Stimulated activated CD4-positive, alpha-beta T cell treated with anti-CD3 and anti-CD28 coated beads, Interleukin-2, amount 100 ng/mL, for 4 hours (primary cell): ENCODE measurements around the gene ENKUR.
"Not testable (repeated sequence)": the region's sequence is repeated elsewhere in the genome, so short reads cannot be mapped to it uniquely, and the experiment has no call there.

Source experiments
- DNase-seq: peaks from one replicate; pipeline ENCODE4 v3.0.0-alpha.2; 2020; ENCODE audit warnings: low read depth

ENKUR gene

GRCh38 chr10:24971374-24971773, 44.6 kb downstream of the ENKUR start:
- no peak for DNase-seq

GRCh38 chr10:24969841-24970281, 46.1 kb downstream of the ENKUR start:
- DNase-seq, result no peak

GRCh38 chr10:24968951-24969350, 47.0 kb downstream of the ENKUR start:
- DNase-seq, result not testable (repeated sequence)

GRCh38 chr10:24968349-24968748, 47.6 kb downstream of the ENKUR start:
- DNase-seq, result no peak

GRCh38 chr10:24966962-24967481, 48.9 kb downstream of the ENKUR start:
- no peak for DNase-seq

DNA sequence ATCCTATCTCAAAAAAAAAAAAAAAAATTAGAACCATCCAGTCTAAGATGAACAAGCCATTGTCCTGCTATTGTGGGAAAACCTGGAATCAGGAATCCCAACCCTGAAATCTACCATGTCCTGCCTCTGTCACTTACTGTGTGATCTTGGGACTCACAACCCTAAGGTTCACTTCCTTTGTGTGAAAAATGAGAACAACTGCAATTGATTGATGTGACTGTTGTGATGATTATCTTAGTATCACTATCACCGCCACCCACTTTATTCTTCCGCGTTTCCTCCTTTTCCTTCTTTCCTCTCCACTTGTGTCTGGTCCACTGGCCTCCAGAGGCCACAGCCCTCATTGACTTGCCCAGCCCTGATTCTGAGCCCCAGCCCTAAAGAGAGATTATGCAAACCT, 50.9 kb downstream of the ENKUR start:
- no peak for DNase-seq

GRCh38 chr10:24963521-24964041, 52.4 kb downstream of the ENKUR start:
- no peak for DNase-seq

DNA sequence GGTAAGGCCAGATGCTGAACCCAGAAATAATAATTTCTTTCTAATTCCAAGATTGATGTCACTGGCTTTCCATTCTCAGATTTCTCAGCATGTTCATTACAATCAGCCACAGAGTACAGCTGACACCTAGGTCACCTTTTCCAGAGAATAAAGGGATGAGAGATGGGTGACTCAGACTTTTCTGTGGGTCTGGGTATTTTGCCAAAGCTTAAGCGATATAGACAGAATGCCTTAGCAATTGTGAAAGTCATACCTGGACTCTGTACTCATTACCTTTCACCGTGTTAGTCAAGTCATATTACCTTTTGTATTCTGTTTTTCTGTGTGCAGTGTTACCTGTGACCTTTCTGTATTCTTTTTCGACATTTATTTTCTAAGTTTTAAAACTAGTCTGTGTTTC, 53.0 kb downstream of the ENKUR start:
- no peak for DNase-seq

- DNase-seq, result no peak
These were observed 54.4 kb downstream of the ENKUR start for GRCh38 chr10:24961582-24961981.

DNA sequence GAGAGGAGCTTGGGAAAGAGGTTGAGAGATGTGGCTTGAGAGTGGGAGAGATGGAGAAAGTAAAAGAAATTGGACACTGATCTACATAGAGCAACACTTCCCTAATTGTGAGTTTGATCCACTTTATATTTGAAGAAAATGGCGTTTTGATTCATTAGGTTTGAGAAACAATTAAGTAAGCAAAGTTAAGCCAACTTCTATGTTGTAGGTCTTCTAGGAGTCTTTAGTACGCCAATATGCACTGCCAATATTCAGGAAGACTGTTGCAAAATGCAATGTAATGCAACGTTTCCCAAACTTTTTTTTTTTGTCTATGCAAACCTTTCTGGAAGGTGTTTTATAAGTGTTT, 56.6 kb downstream of the ENKUR start:
- no peak for DNase-seq

DNA sequence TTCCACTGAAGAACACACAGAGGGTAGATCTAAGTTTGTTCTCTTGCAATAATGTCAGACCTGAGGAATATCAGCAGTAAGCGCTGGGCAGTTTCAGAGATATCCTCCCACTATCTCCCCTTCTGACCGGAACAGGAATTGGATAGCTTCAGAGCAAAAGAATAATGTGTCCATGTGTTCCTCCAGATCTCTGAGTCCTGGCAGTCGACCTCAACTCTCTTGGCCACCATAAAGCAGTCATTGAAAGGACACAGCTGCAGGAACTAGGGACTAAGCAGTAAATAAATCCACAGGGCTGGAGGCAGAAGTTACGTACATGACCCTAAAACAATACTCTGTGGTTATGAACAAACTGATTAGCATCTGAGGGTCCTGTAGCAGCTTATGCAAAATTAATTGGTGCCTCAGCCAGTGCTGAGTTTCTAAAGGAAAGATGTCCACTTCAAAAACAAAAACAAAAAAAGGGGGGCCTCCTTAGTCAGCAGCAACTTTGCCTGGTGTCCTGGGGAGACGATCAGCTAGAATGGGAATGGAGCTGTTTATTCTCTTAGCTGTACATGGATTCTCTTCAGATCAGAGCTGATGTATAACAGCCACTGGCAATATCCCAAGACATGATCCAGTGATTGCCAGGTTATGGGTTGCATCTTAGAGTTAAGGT, 57.1 kb downstream of the ENKUR start:
- no peak for DNase-seq

DNA sequence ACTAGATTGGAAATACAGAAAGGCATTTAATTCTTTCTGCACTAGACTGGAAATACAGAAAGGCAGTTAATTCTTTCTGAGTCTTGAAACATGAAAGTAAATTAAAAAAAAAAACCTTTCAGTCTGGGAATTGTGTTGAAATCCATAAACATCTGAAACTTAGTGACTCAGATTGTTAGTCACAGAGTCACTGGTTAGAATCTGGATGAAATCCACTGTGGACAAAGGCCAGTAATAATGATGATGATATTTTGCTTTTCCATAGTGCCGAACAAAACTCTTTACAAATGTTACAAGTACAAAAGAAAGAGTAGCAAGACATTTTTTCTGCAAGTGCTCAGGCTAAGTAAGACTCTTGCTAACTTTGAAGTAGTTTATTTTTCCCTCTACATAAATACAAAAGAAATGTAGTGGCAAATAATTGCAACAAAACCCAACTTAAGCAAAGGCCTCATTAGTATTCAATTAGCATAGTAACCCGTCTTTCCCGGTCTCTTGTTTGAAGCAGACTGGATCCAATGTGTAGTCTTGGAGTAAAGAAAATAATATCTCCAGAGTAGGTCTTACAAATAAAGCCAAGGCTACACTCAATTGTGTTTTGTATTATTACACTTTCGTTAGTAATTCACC, 57.8 kb downstream of the ENKUR start:
- DNase-seq, result no peak

DNA sequence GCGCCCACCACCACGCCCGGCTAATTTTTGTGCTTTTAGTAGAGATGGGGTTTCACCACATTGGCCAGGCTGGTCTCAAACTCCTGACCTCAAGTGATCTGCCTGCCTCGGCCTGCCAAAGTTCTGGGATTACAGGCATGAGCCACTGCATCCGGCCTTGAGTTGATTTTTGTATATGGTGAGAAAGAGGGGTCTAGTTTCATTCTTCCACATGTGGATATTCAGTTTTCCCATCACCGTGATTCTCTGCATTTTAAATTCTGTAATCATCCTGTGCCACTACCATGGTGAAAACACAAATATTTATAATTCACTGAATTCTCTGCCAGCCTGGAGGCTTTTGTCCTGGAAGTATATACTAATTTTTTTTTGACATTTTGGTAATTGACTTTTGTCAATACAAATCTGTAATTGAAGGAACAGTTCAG, 58.3 kb downstream of the ENKUR start:
- DNase-seq, result not testable (repeated sequence)

DNA sequence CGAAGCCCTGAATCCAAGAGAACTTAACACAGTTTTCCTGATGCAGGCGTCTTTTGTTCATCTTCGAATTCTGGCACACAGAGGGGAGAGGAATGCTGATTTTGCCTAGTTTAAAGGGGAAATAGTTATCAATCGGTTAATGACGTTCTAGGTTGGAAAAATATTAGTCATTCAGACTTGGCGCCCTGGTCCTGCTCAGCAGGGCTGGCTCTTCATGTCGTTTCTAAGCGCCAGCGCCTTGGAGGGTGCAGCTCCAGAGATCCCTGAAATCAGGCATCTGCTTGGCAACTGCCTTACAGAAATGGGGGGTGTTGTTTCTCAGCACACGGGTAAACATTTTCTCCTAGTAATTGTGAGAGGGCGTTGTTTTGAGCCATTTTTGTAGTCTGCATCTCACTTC, 62.3 kb downstream of the ENKUR start:
- DNase-seq, result no peak

- peak; percentile 32 for DNase-seq
These were observed 63.0 kb downstream of the ENKUR start for GRCh38 chr10:24952707-24953645.

DNA sequence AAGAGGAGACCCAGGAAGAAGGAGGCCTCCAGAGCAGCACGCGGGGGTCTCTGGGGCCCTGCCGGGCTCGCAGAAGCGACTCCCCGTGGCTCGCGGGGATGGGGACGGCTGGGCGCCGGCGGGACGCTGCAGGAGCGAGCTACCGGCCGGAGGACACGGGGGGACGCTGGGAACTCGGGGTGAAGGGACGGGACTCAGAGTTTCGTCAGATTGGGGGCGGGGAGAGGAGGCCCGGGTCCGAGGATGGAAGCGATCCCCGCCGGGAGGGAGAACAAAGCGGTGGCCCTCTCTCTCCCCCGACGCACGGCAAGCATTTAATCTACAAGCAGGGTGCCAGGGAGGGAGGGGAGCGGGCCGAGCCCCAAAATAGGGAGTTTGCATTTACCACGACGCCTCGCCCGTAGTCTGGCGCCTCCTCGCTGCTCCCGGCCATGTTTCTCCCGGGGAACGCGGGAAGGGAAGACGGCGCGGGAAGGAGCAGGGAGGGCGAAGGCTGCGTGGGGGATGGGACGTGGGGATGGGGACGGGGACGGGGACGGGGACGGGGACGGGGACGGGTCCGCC, 63.7 kb downstream of the ENKUR start, which contains the start of gene PRTFDC1:
TSS of gene PRTFDC1 (minus strand) at position 464 of the 564 bp plus-strand sequence. CDS start at position 433, 31 bp downstream.
- DNase-seq, result no peak

GRCh38 chr10:24951201-24952142, 64.5 kb downstream of the ENKUR start:
- no peak for DNase-seq

- DNase-seq, result no peak
These were observed 65.5 kb downstream of the ENKUR start for GRCh38 chr10:24950439-24950838.

DNA sequence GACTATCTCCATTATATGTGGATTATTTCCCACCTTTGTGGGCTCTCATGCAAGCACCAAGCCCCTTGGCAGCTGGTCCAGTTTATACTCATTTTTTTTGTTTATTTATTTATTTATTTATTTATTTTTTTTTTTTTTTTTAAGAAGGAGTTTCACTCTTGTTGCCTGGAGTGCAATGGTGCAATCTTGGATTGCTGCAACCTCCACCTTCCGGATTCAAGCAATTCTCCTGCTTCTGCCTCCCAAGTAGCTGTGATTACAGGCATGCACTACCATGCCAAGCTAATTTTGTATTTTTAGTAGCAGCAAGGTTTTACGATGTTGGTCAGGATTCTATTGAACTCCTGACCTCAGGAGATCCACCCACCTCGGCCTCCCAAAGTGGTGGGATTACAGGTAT, 66.3 kb downstream of the ENKUR start:
- DNase-seq, result no peak

GRCh38 chr10:24947304-24948097, 68.5 kb downstream of the ENKUR start:
- no peak for DNase-seq
